ENCODE data around the gene CCDC82.

- no peak for TF ChIP-seq TAF1 (IDR thresholded peaks at IDR 0.05; ENCODE audit: borderline replicate concordance, low read depth, low read length)
- no peak for TF ChIP-seq TCF12 (IDR thresholded peaks at IDR 0.05)
- TF ChIP-seq ELF1 (IDR thresholded peaks at IDR 0.05), result no peak
Observed at GRCh38 chr11:96342014-96342960, 47.4 kb downstream of the CCDC82 start.
